GM12878 (cell line): ENCODE measurements around the gene SCUBE2.

ENCODE experiments used
- CTCF ChIP-seq, 3 experiments: IDR thresholded peaks in 2 of 3; conservative IDR thresholded peaks in 1 of 3; 2 replicates each; pipeline ENCODE4 v1.5.1; 2011; ENCODE audit warnings: low read depth in 3 of 3, low read length in 3 of 3, mild to moderate bottlenecking in 3 of 3, control low read depth in 2 of 3, moderate library complexity in 2 of 3, inconsistent platforms in 1 of 3, mixed read lengths in 1 of 3; ENCODE audit not compliant: control insufficient read depth in 2 of 3, insufficient read depth in 1 of 3; ENCODE audit errors: extremely low read depth in 1 of 3
- ESRRA ChIP-seq: IDR thresholded peaks from 2 replicates; pipeline ENCODE4 v1.6.1; 2012; ENCODE audit warnings: mild to moderate bottlenecking, low read length, improper control_type of control experiment
- POLR2A ChIP-seq: IDR thresholded peaks from 2 replicates; pipeline ENCODE4 v1.6.1; 2011; ENCODE audit warnings: low read depth, mild to moderate bottlenecking, low read length

- TF ChIP-seq CTCF (IDR thresholded peaks at IDR 0.05 in 2 of 3, conservative IDR thresholded peaks at IDR 0.05 in 1 of 3; ENCODE audit: control insufficient read depth in 2 of 3, extremely low read depth in 1 of 3, insufficient read depth in 1 of 3, low read depth in 3 of 3, low read length in 3 of 3) (no peak), ESRRA (no peak), POLR2A (no peak)
Measured at GRCh38 chr11:9039863-9040262, 51.5 kb downstream of the SCUBE2 start.
